ENCODE measurements around the gene TASP1. TPM values are rescaled to one million over a fixed set of nuclear protein-coding genes. Genes with fewer than 3 reads are reported as not detected.

Gene TASP1
- total and polyA plus RNA-seq, 7 donors: 4.8 to 13.0 (median 8.3) TPM

GRCh38 chr20:13571662-13572061 lies 67.1 kb downstream of the TASP1 start:
- Histone ChIP-seq H3K27me3 (no peaks in the 10 kb centered on the region), H3K36me3 (no peaks in the 10 kb centered on the region), H3K4me3 (no peak overlapping the region), H3K27ac (no peak overlapping the region), H3K4me1 (no peaks in the 10 kb centered on the region), H3K9me3 (peaks cover 0 to 4% (median 0%) of the 10 kb centered on the region in 4 donors)
- no peak for DNase-seq
- intact Hi-C loops (cut with DNase I): no loop called here
- TF ChIP-seq CTCF (IDR thresholded peaks at IDR 0.05) (no peak), EP300 (IDR thresholded peaks at IDR 0.05) (no peak), POLR2A (IDR thresholded peaks at IDR 0.05) (no peak), POLR2AphosphoS5 (IDR thresholded peaks at IDR 0.05) (no peak)
- WGBS, 2 donors: 96 to 99% methylated on average over 2 of the region's 2 CpGs

GRCh38 chr20:13567663-13568062 lies 71.1 kb downstream of the TASP1 start:
- 71 to 83% methylated on average over 3 of the region's 3 CpGs for WGBS, 2 donors
- Histone ChIP-seq H3K27me3 (no peaks in the 10 kb centered on the region), H3K27ac (no peak overlapping the region), H3K4me3 (no peak overlapping the region), H3K36me3 (no peaks in the 10 kb centered on the region), H3K9me3 (no peaks in the 10 kb centered on the region), H3K4me1 (no peaks in the 10 kb centered on the region)
- intact Hi-C loops (cut with DNase I): no loop called here
- DNase-seq: no peak
- TF ChIP-seq CTCF (IDR thresholded peaks at IDR 0.05) (no peak), POLR2AphosphoS5 (IDR thresholded peaks at IDR 0.05) (no peak)

GRCh38 chr20:13563854-13564253 lies 74.9 kb downstream of the TASP1 start:
- no peak for DNase-seq
- H3K36me3 ChIP-seq: no peaks in the 10 kb centered on the region
- TF ChIP-seq POLR2AphosphoS5 (IDR thresholded peaks at IDR 0.05) (no peak), POLR2A (IDR thresholded peaks at IDR 0.05) (no peak), EP300 (IDR thresholded peaks at IDR 0.05) (peak in 2 of 4 donors; percentile 5 to 66), CTCF (IDR thresholded peaks at IDR 0.05) (no peak)
- intact Hi-C loops (cut with DNase I): no loop called here
- no peak overlapping the region for H3K4me3 ChIP-seq
- H3K9me3 ChIP-seq: peaks cover 0 to 4% (median 0%) of the 10 kb centered on the region in 4 donors
- WGBS, 2 donors: 92 to 98% methylated on average over 1 of the region's 1 CpG
- no peak overlapping the region for H3K27ac ChIP-seq
- no peaks in the 10 kb centered on the region for H3K4me1 ChIP-seq
- no peaks in the 10 kb centered on the region for H3K27me3 ChIP-seq

GRCh38 chr20:13554706-13555105 lies 84.0 kb downstream of the TASP1 start:
- no peak for DNase-seq
- 98 to 99% methylated on average over 1 of the region's 1 CpG for WGBS, 2 donors
- TF ChIP-seq POLR2AphosphoS5 (IDR thresholded peaks at IDR 0.05): no peak
- no peak for TF ChIP-seq CTCF (IDR thresholded peaks at IDR 0.05)
- TF ChIP-seq POLR2A (IDR thresholded peaks at IDR 0.05): no peak
- TF ChIP-seq EP300 (IDR thresholded peaks at IDR 0.05): no peak
- Histone ChIP-seq H3K36me3 (no peaks in the 10 kb centered on the region), H3K27ac (no peak overlapping the region), H3K27me3 (no peaks in the 10 kb centered on the region), H3K4me1 (peaks cover 0 to 13% (median 12%) of the 10 kb centered on the region in 4 donors), H3K4me3 (no peak overlapping the region), H3K9me3 (no peaks in the 10 kb centered on the region)
- intact Hi-C loops (cut with DNase I): no loop called here

- intact Hi-C loops (cut with DNase I): no loop called here
Observed at GRCh38 chr20:13554076-13554475, 84.7 kb downstream of the TASP1 start.

More at GRCh38 chr20:13554076-13554475, 84.7 kb downstream of the TASP1 start:
- no peak overlapping the region for H3K4me3 ChIP-seq
- WGBS, 2 donors: 90 to 97% methylated on average over 3 of the region's 3 CpGs
- no peak overlapping the region for H3K27ac ChIP-seq
- H3K27me3 ChIP-seq: no peaks in the 10 kb centered on the region
- H3K36me3 ChIP-seq: no peaks in the 10 kb centered on the region
- DNase-seq: no peak
- no peaks in the 10 kb centered on the region for H3K9me3 ChIP-seq
- peaks cover 0 to 13% (median 12%) of the 10 kb centered on the region in 4 donors for H3K4me1 ChIP-seq
- no peak for TF ChIP-seq POLR2A (IDR thresholded peaks at IDR 0.05)
- no peak for TF ChIP-seq EP300 (IDR thresholded peaks at IDR 0.05)
- no peak for TF ChIP-seq CTCF (IDR thresholded peaks at IDR 0.05)
- no peak for TF ChIP-seq POLR2AphosphoS5 (IDR thresholded peaks at IDR 0.05)
